ENCODE data around the gene CXCL16.

The CXCL16 gene

DNA sequence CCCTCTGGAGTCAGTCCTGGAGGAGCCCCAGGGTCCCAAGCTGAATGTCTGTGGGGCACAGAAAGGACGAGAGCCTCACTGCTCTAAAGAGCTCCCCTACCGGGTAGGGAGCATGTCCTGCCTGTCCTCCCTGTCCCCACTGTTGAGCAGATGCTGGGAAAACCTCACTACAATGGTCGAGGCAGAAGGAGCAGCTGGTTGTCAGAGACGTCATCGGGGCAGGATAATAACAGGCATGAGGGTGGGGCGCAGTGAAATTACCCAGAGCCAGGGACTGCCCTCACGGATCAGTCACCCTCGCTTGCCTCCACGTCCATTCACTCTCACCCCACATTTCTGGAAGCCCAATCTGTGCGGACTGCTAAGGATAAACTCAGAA is 32.5 kb upstream of the CXCL16 start:
- no peak overlapping the region for H3K9ac ChIP-seq (ENCODE audit: low read length)
- no peaks in the 10 kb centered on the region for H3K27me3 ChIP-seq (ENCODE audit: low read length)
- no peaks in the 10 kb centered on the region for H3K36me3 ChIP-seq (ENCODE audit: low read length)
- H3K27ac ChIP-seq (ENCODE audit: low read depth, low read length) = no peak overlapping the region
- H3K4me3 ChIP-seq (ENCODE audit: insufficient read depth, low read length, poor library complexity, severe bottlenecking) = no peak overlapping the region
- H3K4me2 ChIP-seq (ENCODE audit: low read depth, low read length, poor library complexity, severe bottlenecking) = no peak overlapping the region
- no peaks in the 10 kb centered on the region for H3F3A ChIP-seq (ENCODE audit: insufficient read depth)
- TF ChIP-seq CTCF (IDR thresholded peaks at IDR 0.05; ENCODE audit: insufficient read depth, low read length, poor library complexity, severe bottlenecking) = no peak
- no peak for TF ChIP-seq EZH2phosphoT487 (conservative IDR thresholded peaks at IDR 0.05; ENCODE audit: low read length)
- no peaks in the 10 kb centered on the region for H4K20me1 ChIP-seq (ENCODE audit: low read depth, low read length)
- H3K9me2 ChIP-seq (replicated peaks; ENCODE audit: insufficient read depth, low read length) = no peaks in the 10 kb centered on the region
- H3K9me3 ChIP-seq (ENCODE audit: insufficient read depth, low read length) = no peaks in the 10 kb centered on the region
- H2AFZ ChIP-seq (ENCODE audit: low read depth, low read length, severe bottlenecking) = no peak overlapping the region
- no peaks in the 10 kb centered on the region for H3K79me2 ChIP-seq (ENCODE audit: insufficient read depth, low read length)

- H4K20me1 ChIP-seq (ENCODE audit: low read depth, low read length) = no peaks in the 10 kb centered on the region
- H3K9me3 ChIP-seq (ENCODE audit: insufficient read depth, low read length) = no peaks in the 10 kb centered on the region
- no peaks in the 10 kb centered on the region for H3K79me2 ChIP-seq (ENCODE audit: insufficient read depth, low read length)
- no peak within 1 kb of the TSS for H3K27ac ChIP-seq (ENCODE audit: low read depth, low read length)
- no peak for TF ChIP-seq CTCF (IDR thresholded peaks at IDR 0.05; ENCODE audit: insufficient read depth, low read length, poor library complexity, severe bottlenecking)
- no peak for TF ChIP-seq EZH2phosphoT487 (conservative IDR thresholded peaks at IDR 0.05; ENCODE audit: low read length)
- H3K27me3 ChIP-seq (ENCODE audit: low read length) = no peaks in the 10 kb centered on the region
- no peak within 1 kb of the TSS for H3K9ac ChIP-seq (ENCODE audit: low read length)
- no peaks in the 10 kb centered on the region for H3K9me2 ChIP-seq (replicated peaks; ENCODE audit: insufficient read depth, low read length)
- no peaks in the 10 kb centered on the region for H3K36me3 ChIP-seq (ENCODE audit: low read length)
- no peaks in the 10 kb centered on the region for H3F3A ChIP-seq (ENCODE audit: insufficient read depth)
- H3K4me3 ChIP-seq (ENCODE audit: insufficient read depth, low read length, poor library complexity, severe bottlenecking) = no peak within 1 kb of the TSS
- H3K4me2 ChIP-seq (ENCODE audit: low read depth, low read length, poor library complexity, severe bottlenecking) = no peak within 1 kb of the TSS
- H2AFZ ChIP-seq (ENCODE audit: low read depth, low read length, severe bottlenecking) = no peak within 1 kb of the TSS
These were observed 31.9 kb upstream of the CXCL16 start, which contains the start of gene TM4SF5 for GRCh38 chr17:4771519-4772234. TM4SF5 (plus strand) TSS chr17:4771886; CDS start chr17:4771923, 37 bp downstream.

DNA sequence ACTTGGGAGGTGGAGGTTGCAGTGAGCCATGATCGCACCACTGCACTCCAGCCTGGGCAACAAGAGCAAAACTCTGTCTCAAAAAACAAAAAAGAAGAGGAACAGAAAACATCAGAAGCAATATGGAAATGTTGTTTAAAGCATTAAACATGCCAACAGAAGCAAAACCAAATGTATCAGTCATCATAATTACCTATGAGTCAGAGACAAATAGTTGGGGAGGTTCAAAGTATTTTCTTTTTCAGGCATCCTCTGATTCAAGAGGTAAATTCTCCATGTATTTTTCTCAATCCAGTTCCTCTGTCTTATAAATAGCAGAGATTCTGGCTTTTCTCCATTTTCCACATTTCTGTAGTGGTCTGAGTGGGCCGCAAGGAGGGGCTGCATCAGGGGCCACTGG is 29.9 kb upstream of the CXCL16 start:
- H3K9me2 ChIP-seq (replicated peaks; ENCODE audit: insufficient read depth, low read length) = no peaks in the 10 kb centered on the region
- no peaks in the 10 kb centered on the region for H3K79me2 ChIP-seq (ENCODE audit: insufficient read depth, low read length)
- no peak overlapping the region for H3K27ac ChIP-seq (ENCODE audit: low read depth, low read length)
- H2AFZ ChIP-seq (ENCODE audit: low read depth, low read length, severe bottlenecking) = no peak overlapping the region
- H3K36me3 ChIP-seq (ENCODE audit: low read length) = no peaks in the 10 kb centered on the region
- no peaks in the 10 kb centered on the region for H3F3A ChIP-seq (ENCODE audit: insufficient read depth)
- H3K27me3 ChIP-seq (ENCODE audit: low read length) = no peaks in the 10 kb centered on the region
- H4K20me1 ChIP-seq (ENCODE audit: low read depth, low read length) = no peaks in the 10 kb centered on the region
- H3K4me2 ChIP-seq (ENCODE audit: low read depth, low read length, poor library complexity, severe bottlenecking) = no peak overlapping the region
- no peak overlapping the region for H3K9ac ChIP-seq (ENCODE audit: low read length)
- no peaks in the 10 kb centered on the region for H3K9me3 ChIP-seq (ENCODE audit: insufficient read depth, low read length)
- H3K4me3 ChIP-seq (ENCODE audit: insufficient read depth, low read length, poor library complexity, severe bottlenecking) = no peak overlapping the region
- no peak for TF ChIP-seq CTCF (IDR thresholded peaks at IDR 0.05; ENCODE audit: insufficient read depth, low read length, poor library complexity, severe bottlenecking)
- no peak for TF ChIP-seq EZH2phosphoT487 (conservative IDR thresholded peaks at IDR 0.05; ENCODE audit: low read length)
